Measurements from ENCODE around the gene SYNE1. TPM values are rescaled to one million over a fixed set of nuclear protein-coding genes. Genes with fewer than 3 reads are reported as not detected.

SYNE1 gene
- total and polyA plus RNA-seq, 10 of the 15 experiments (the other 5 are each of a cell fraction or from before 2014, with no cell fraction given) = 2.3 to 28.7 (median 14.1) TPM

DNA sequence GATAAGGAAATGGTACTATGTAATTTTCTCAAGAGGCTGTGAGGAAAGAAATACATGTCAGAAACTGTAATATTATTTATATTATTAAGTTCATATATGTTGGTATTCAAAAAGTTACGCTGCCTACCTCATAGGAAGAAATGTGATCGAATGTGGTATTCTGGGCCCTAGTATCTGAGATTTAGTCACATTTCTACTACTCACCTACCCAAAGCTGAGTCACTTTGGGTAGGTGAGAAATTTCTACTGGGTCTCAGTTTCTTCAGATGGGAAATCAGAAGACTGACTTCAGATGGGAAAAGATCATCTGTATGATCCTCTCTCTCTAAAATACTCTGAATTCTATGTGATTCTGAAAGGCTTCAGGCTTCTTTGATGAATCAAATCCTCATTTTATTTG is 411.0 kb downstream of the SYNE1 start (continued):
- TF ChIP-seq, protein P1, sequence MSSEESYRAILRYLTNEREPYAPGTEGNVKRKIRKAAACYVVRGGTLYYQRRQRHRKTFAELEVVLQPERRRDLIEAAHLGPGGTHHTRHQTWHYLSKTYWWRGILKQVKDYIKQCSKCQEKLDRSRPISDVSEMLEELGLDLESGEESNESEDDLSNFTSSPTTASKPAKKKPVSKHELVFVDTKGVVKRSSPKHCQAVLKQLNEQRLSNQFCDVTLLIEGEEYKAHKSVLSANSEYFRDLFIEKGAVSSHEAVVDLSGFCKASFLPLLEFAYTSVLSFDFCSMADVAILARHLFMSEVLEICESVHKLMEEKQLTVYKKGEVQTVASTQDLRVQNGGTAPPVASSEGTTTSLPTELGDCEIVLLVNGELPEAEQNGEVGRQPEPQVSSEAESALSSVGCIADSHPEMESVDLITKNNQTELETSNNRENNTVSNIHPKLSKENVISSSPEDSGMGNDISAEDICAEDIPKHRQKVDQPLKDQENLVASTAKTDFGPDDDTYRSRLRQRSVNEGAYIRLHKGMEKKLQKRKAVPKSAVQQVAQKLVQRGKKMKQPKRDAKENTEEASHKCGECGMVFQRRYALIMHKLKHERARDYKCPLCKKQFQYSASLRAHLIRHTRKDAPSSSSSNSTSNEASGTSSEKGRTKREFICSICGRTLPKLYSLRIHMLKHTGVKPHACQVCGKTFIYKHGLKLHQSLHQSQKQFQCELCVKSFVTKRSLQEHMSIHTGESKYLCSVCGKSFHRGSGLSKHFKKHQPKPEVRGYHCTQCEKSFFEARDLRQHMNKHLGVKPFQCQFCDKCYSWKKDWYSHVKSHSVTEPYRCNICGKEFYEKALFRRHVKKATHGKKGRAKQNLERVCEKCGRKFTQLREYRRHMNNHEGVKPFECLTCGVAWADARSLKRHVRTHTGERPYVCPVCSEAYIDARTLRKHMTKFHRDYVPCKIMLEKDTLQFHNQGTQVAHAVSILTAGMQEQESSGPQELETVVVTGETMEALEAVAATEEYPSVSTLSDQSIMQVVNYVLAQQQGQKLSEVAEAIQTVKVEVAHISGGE (CRISPR knock-in tag; IDR thresholded peaks at IDR 0.05) = no peak
- no peak for TF ChIP-seq TCF12 (IDR thresholded peaks at IDR 0.05; ENCODE audit: low read depth, low read length)
- no peak for TF ChIP-seq RAD21 (IDR thresholded peaks at IDR 0.05; ENCODE audit: insufficient read depth, low read depth, low read length)

DNA sequence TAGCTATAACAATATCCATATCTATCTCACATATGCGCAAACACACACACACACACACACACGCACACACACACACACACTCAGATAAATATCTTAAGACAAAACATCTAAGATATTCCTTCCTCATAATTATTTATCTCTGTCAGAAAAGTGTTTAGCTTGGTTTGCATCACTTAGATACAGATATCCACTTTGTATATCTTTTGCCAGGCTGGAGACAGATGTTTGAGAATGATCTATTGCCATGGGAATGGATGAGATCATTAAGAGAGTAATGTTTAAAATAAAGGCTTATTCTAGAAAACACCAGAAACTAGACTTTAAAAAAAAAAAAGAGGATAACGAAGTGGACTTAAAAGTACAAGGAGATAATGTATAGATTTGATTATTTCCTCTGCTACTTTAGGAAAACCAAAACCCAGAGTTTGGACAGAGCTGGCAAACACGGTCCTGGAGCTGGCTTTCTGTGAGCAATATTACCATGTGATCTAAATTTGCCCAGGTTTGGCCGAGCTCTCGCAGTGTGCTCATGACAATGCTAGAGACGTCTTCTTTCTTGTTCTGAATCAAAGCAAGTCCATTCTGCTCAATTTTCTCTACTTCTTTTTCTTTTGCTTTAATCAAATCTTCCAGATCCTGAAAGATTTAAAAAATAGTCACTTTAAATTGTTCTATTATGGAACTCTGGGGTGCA is 411.8 kb downstream of the SYNE1 start:
- CTCF ChIA-PET = interaction anchor here (1.3 kb wide), 1 partner anchor 10 kb away, joined by 3 read pairs; no protein-coding TSS in a partner anchor
- no TSS peak for BruUV-seq (replicated peaks)

More for the DNA sequence above, 411.8 kb downstream of the SYNE1 start:
- Histone ChIP-seq H3K36me3 (ENCODE audit: control insufficient read depth in 2 of 2, insufficient read depth in 2 of 2, low read length in 1 of 2) (peaks cover 3 to 12% of the 10 kb centered on the region in 2 experiments; a peak in 3 of 4 replicates), H3K27me3 (replicated peaks in 1 of 2; ENCODE audit: control insufficient read depth in 2 of 2, insufficient read depth in 2 of 2, low read length in 1 of 2) (no peaks in the 10 kb centered on the region), H3K4me1 (ENCODE audit: control insufficient read depth, insufficient read depth, low read length) (no peaks in the 10 kb centered on the region), H3K4me3 (no peak overlapping the region), H3K9me3 (replicated peaks; ENCODE audit: control insufficient read depth, insufficient read depth, low read length) (peaks cover 9% of the 10 kb centered on the region; the same call in 2 of the 3 replicates), H3K79me2 (ENCODE audit: control insufficient read depth, insufficient read depth, low read length) (no peaks in the 10 kb centered on the region), H3K27ac (ENCODE audit: control insufficient read depth, insufficient read depth) (no peak overlapping the region), H4K20me1 (ENCODE audit: control insufficient read depth, insufficient read depth) (no peaks in the 10 kb centered on the region), H3K9ac (ENCODE audit: control insufficient read depth, insufficient read depth, low read length) (no peak overlapping the region), H3K4me2 (ENCODE audit: control insufficient read depth, insufficient read depth) (no peak overlapping the region), H2AFZ (ENCODE audit: control insufficient read depth, low read depth, low read length) (no peak overlapping the region)
- in situ Hi-C loops (cut with MboI) = no loop called here
- FAIRE-seq (no peak), DNase-seq (ENCODE audit: low read depth, low spot score) (no peak), ATAC-seq (no peak)
- ChIA-PET POLR2A (no interaction called here), RAD21 (ENCODE audit: unreplicated experiment) (no interaction called here), SMC1A (ENCODE audit: uncharacterized antibody, unreplicated experiment) (no interaction called here)
- WGBS (ENCODE audit: insufficient coverage, insufficient replicate concordance, low lambda C conversion rate, missing lambda C conversion rate) = 88% methylated on average over 7 of the region's 7 CpGs
- intact Hi-C loops (cut with micrococcal nuclease; ENCODE audit: unreplicated experiment) = no loop called here
- no peak for TF ChIP-seq EP300 (IDR thresholded peaks at IDR 0.05; ENCODE audit: borderline replicate concordance in 1 of 2, control insufficient read depth in 1 of 2, low read depth in 2 of 2, low read length in 2 of 2)
- TF ChIP-seq, protein P2, sequence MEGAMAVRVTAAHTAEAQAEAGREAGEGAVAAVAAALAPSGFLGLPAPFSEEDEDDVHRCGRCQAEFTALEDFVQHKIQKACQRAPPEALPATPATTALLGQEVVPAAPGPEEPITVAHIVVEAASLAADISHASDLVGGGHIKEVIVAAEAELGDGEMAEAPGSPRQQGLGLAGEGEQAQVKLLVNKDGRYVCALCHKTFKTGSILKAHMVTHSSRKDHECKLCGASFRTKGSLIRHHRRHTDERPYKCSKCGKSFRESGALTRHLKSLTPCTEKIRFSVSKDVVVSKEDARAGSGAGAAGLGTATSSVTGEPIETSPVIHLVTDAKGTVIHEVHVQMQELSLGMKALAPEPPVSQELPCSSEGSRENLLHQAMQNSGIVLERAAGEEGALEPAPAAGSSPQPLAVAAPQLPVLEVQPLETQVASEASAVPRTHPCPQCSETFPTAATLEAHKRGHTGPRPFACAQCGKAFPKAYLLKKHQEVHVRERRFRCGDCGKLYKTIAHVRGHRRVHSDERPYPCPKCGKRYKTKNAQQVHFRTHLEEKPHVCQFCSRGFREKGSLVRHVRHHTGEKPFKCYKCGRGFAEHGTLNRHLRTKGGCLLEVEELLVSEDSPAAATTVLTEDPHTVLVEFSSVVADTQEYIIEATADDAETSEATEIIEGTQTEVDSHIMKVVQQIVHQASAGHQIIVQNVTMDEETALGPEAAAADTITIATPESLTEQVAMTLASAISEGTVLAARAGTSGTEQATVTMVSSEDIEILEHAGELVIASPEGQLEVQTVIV (IDR thresholded peaks at IDR 0.05; ENCODE audit: borderline replicate concordance, partially characterized antibody) = no peak
- TF ChIP-seq DPF2 (IDR thresholded peaks at IDR 0.05) = no peak
- no peak for TF ChIP-seq POU2F2 (IDR thresholded peaks at IDR 0.05; ENCODE audit: borderline replicate concordance, low read depth, low read length)
- TF ChIP-seq, protein P3, sequence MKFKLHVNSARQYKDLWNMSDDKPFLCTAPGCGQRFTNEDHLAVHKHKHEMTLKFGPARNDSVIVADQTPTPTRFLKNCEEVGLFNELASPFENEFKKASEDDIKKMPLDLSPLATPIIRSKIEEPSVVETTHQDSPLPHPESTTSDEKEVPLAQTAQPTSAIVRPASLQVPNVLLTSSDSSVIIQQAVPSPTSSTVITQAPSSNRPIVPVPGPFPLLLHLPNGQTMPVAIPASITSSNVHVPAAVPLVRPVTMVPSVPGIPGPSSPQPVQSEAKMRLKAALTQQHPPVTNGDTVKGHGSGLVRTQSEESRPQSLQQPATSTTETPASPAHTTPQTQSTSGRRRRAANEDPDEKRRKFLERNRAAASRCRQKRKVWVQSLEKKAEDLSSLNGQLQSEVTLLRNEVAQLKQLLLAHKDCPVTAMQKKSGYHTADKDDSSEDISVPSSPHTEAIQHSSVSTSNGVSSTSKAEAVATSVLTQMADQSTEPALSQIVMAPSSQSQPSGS (IDR thresholded peaks at IDR 0.05; ENCODE audit: low read length) = no peak
- TF ChIP-seq SMAD1 (IDR thresholded peaks at IDR 0.05; ENCODE audit: low read depth, partially characterized antibody) = no peak
- TF ChIP-seq RFX5 (IDR thresholded peaks at IDR 0.05; ENCODE audit: low read depth, low read length) = no peak
- TF ChIP-seq EZH2 (IDR thresholded peaks at IDR 0.05; ENCODE audit: borderline replicate concordance, control insufficient read depth, low read depth, low read length) = no peak
- no peak for TF ChIP-seq NRF1 (conservative IDR thresholded peaks at IDR 0.05; ENCODE audit: low read depth, low read length)
- no peak for TF ChIP-seq SIX5 (IDR thresholded peaks at IDR 0.05; ENCODE audit: low read depth, low read length, severe bottlenecking)
- TF ChIP-seq IKZF2 (IDR thresholded peaks at IDR 0.05) = no peak
